ENCODE results near the gene COL20A1.

- TF ChIP-seq USF2 (IDR thresholded peaks at IDR 0.05): no peak
- TF ChIP-seq EP300 (IDR thresholded peaks at IDR 0.05): no peak
- no peak for TF ChIP-seq CEBPB (IDR thresholded peaks at IDR 0.05)
- no peak for TF ChIP-seq CTCF (IDR thresholded peaks at IDR 0.05)
- no peak for TF ChIP-seq HOXA7 (CRISPR knock-in tag; IDR thresholded peaks at IDR 0.05)
- no peak for TF ChIP-seq RCOR1 (IDR thresholded peaks at IDR 0.05; ENCODE audit: low read depth, low read length)
These were observed 75.2 kb downstream of the COL20A1 start for GRCh38 chr20:63368151-63368550.

All from A549 (cell line).